NOMO-1 treated with DMSO at 0.1 percent for 48 hours (cell line): ENCODE results near the gene CFAP53.

Source experiments
- DNase-seq: peaks from one replicate; lab custom pipeline; 2025; ENCODE audit not compliant: unreplicated experiment; lab: John Stamatoyannopoulos, UW

Gene CFAP53

GRCh38 chr18:50195689-50196088, 70.6 kb downstream of the CFAP53 start:
- no peak for DNase-seq

- peak; percentile 41 for DNase-seq
These were observed 71.4 kb downstream of the CFAP53 start, which contains the start of gene MYO5B for GRCh38 chr18:50194631-50195532. Gene MYO5B, minus strand, starts transcription at chr18:50195147. Its CDS starts 354 bp downstream, at chr18:50194793.

GRCh38 chr18:50193796-50194630, 72.3 kb downstream of the CFAP53 start:
- DNase-seq = no peak

- no peak for DNase-seq
These were observed 73.1 kb downstream of the CFAP53 start for GRCh38 chr18:50192995-50193795.

DNA sequence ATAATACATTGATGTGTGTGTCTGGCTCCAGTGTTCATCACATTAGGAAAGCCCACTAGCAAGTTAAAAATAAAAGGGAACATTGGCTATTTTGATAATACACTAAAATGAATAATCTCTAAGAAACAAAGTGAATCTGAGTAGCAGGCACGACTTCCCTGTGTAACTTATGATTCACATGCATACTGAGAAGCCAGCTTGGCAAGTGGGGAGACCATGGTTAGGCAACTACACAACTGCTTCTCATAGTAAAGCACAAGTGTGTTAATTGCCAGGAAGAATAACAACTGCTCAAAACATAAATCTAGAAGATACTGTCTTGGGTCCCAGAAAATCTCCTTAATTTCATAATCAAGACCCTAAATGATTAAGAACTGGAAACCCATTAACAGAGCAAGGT, 75.4 kb downstream of the CFAP53 start:
- no peak for DNase-seq

- no peak for DNase-seq
These were observed 76.1 kb downstream of the CFAP53 start for GRCh38 chr18:50190236-50190635.

DNA sequence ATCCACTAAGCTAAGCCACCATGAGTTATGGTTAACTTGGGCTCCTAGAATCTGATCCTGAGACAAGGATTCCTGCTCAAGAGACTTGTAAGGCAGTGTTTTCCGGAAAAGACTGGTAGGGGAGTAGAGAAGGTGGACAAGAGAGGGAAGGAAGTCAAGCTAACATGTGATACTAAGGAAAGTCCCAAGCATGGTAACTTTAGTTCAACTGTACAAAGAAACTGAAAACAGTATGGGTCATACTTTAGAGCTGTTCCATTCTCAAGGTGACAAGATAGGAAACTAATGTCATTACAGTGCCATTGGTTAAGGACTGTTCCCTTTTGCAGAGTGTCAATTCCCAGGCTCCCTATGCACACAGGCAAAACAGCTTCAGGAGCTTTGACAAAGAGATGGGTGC, 77.1 kb downstream of the CFAP53 start:
- no peak for DNase-seq

DNA sequence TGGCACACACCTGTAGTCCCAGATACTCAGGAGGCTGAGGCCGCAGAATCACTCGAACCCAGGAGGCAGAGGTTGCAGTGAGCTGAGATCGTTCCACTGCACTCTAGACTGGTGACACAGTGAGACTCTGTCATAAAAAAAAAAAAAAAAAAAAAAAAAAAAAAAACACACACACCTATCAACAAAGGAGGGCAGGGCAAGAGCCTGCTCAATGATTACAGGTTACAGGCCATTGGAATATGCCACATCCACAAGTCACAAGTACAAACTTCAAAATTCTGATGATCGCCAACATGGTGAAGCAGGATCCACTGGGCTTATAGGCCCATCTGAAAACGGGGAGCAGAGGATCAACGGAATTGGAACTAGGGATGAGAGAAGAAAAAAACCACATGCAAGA, 77.6 kb downstream of the CFAP53 start:
- DNase-seq = no peak

DNA sequence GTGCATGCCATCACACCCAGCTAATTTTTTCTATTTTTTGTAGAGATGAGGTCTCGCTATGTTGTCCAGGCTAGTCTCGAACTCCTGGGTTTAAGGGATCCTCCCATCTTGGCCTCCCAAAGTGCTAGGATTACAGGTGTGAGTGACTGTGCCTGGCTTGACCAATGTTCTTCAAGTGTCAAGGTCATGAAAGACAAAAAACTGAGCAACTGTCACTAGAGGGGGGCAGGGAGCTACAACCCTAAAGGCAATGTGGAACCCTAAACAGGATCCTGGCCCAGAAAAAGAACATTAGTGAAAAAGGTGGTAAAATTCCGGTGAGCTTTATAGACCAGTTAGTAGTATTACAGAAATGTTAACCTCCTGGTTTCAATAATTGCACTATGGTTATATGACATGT, 78.6 kb downstream of the CFAP53 start:
- no peak for DNase-seq

GRCh38 chr18:50186385-50186784, 79.9 kb downstream of the CFAP53 start:
- DNase-seq = no peak

GRCh38 chr18:50183556-50183955, 82.7 kb downstream of the CFAP53 start:
- no peak for DNase-seq

DNA sequence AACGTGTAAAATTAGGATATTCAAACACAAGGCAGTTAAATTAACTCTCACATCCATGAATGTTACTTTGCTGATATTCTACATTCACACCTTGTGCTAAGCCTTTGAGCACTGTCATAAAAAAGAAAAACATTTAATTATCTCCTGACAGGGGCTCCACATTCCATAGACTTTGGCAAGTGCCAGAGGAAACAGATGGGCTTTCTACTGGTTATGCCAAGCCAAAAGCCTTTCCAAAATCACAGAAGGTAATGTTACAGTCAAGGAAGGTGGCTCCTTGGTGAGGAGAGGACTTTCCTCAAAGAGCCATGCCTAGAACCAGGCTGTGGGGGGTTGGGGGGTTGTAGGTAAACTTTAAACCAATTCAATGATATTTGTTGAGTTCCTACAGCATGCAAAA, 83.8 kb downstream of the CFAP53 start:
- DNase-seq = no peak

- no peak for DNase-seq
These were observed 84.7 kb downstream of the CFAP53 start for GRCh38 chr18:50181590-50181989.

GRCh38 chr18:50179465-50179864, 86.8 kb downstream of the CFAP53 start:
- no peak for DNase-seq

DNA sequence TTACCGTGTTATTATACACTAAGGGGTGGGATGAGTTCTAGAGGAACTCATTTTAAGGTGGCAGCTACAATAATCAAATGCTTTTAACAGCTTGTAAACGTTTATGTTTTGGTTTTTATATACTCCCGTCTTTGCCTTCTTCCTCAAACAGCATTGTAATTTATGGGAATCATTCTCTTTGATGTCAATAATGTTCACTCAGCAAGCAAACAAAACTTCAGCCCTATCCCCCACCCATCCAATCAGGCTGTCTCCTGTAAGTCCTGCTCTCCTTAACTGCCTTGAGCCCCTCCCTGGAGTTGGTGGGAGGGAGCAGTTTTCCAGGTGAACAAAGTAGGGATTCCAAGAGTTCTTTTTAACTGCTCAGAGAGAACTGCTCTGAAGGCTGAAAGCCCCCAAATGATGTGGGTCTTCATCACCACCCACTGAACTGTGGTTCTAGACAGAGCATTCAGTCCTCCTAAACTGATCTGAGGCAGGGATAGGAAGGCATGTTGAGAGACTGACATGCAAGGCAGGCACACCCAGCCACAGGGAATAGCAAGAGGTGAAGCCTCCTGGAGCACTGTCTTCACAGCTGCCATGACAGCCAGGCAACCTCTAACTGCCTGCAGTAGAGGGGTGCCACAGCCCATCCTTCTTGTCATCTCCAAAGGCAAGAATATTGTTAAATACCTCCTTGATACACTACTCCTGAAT, 88.9 kb downstream of the CFAP53 start:
- no peak for DNase-seq
